HG03045 (cell line): Measurements from ENCODE around the gene PXMP4.
"Not testable (repeated sequence)": the region's sequence is repeated elsewhere in the genome, so short reads cannot be mapped to it uniquely, and the experiment has no call there.

ENCODE experiments used
- ATAC-seq: cut with Tn5 transposase; IDR thresholded peaks from one replicate; pipeline ENCODE4 v1.9.1; 2021; ENCODE audit warnings: mild to moderate bottlenecking, moderate library complexity; ENCODE audit not compliant: unreplicated experiment

The PXMP4 gene

GRCh38 chr20:33719989-33720709, at the start of gene PXMP4:
Gene PXMP4 (minus strand): TSS chr20:33720310. CDS start chr20:33720207, 103 bp downstream.
- peak; percentile 94 for ATAC-seq

DNA sequence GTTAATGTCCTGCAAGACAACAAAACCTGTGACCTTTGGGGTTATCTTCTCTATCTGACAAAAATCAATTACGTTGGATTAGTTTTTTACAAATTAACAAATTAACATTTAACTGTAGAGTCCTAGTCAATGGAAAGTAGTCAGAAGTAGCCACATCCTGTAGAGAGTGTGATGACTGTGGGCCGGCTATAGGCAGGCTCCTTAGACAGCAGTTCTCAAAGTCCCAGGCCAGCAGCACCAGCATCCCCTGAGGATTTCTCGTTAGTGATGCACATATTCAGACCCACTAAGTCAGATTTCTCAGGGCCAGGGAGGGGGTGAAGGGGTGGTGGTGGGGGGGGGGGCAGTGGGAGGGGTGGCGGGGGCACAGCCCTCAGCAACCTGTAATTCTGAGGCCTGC, 48.9 kb upstream of the PXMP4 start:
- ATAC-seq = no peak

DNA sequence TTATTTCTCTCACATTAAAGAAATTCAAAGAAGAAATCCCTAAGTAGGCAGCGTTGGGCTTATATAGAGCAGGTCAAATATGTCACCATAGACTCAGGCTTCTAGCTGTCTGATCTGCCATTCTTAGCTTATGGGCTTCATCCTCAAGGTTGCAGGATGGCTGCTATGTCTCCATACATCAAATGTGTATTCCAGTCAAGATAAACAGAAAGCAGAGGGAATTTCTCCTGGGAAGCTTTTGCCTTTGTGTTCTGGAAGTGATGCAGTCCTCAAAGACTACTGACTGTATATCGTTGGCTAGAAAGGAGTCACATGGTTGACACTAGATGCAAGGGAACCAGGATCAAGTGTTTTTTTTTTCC, 47.6 kb upstream of the PXMP4 start:
- no peak for ATAC-seq

DNA sequence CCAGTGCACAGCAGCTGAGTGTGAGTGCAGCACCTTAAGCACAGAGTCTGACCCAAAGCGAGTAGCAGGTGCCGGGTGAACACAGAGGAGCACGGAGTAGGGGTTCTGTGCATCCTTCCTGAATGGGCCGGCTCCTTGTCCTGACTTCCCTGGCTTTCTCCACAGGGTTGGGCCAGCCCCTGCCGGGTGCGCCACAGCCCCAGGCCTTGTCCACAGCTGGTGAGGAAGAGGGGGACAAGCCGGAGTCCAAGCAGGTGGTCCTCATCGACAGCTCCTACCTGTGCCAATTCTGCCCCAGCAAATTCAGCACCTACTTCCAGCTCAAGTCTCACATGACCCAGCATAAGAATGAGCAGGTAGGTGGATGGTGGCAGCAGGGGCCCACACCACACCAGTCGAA, 46.6 kb upstream of the PXMP4 start:
- ATAC-seq = no peak

- no peak for ATAC-seq
These were observed 45.5 kb upstream of the PXMP4 start for GRCh38 chr20:33765592-33765991.

DNA sequence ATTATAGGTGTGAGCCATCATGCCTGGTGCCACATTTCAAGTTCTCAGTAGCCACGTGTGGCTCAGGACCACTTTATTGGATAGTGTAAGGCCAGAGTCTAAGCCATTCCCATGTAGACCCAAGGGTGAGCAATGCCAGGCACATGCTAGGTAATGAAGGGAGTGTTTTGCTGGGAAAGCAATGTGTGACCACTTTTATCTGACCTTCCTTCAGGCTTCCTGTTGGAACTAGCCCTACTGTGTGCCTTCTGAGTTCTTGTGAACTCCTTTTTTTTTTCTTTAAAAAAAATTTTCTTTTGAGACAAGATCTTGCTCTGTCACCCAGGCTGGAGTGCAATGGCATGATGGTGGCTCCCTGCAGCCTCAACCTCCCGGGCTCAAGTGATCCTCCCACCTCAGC, 45.0 kb upstream of the PXMP4 start:
- no peak for ATAC-seq

DNA sequence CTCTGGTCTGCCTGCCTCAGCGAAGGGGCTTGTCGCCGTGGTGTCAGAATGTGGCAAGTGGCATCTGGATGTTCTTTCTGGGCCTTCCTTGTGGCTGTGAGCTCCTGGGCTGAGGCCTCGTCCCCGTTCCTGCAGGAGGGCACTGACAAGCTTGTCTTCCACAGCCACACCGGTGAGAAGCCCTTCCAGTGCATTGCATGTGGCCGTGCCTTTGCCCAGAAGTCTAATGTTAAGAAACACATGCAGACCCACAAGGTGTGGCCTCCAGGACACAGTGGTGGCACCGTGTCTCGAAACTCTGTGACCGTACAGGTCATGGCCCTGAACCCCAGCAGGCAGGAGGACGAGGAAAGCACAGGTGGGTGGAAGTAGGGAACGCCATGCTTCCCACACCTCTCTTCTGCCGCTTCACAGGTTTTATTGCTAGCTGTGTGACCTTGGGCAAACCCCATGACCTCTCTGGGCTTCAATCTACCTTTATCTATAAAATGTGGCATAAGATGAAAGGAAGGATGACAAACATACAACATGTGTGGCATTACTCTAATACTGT, 41.7 kb upstream of the PXMP4 start:
- ATAC-seq = no peak

DNA sequence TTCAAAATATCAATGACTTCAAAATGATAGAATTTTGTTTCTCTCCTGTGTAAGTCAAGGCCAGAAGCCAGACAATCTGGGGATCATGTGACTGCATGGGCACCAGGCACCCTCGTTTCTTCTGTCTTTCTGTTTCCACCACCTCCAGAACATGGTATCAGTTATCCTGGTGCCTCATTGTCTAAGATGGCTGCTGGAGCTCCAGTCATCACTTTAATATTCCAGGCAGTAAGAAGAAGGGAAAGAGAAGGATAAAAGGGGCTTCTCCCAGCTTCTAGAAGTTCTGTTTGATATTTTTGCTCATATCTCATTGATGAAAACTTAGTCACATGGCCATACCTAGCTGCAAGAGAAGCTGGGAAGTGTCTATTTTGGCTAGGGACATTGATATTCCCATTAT, 37.3 kb upstream of the PXMP4 start:
- ATAC-seq = no peak

- ATAC-seq = no peak
These were observed 36.9 kb upstream of the PXMP4 start for GRCh38 chr20:33757046-33757445.

GRCh38 chr20:33755936-33756490, 35.9 kb upstream of the PXMP4 start:
- ATAC-seq = not testable (repeated sequence)

DNA sequence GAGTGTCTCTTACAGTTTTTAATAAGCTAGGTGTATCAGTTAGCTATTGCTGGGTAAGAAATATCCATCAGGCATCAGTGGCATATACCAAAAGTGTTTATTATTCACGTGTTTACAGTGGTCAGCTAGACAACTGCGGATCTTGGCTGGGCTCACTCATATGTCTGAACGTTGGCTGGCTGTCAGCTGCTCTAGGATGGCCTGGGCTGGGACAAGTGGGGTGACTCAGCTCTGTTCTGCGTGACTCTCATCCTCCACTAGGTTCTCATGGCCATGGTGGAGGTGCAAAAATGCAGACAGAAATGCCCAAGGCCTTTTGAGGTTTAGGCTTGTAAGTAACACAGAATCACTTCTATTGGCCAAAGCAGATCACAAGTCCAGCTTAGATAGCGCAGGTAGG, 33.7 kb upstream of the PXMP4 start:
- ATAC-seq = no peak

- ATAC-seq = no peak
These were observed 33.0 kb upstream of the PXMP4 start for GRCh38 chr20:33753143-33753542.

DNA sequence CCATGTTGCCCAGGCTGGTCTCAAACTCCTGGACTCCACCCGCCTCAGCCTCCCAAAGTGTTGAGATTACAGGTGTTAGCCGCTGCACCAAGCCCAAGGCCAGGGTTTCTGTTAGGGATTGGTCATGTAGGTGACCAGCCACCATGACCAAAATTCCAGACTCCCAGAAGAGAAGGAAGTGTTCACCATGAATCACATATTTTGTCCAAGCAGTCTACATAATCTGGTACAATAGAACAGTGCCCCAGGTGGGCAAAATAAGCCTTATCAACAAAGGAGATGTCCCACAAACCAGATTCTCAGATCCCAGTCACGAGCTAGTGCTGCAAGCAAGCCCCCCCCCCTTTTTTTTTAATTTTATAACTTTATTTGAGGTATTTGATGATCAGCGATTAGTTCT, 31.7 kb upstream of the PXMP4 start:
- ATAC-seq = no peak

- ATAC-seq = no peak
These were observed 26.4 kb upstream of the PXMP4 start for GRCh38 chr20:33746325-33746998.

DNA sequence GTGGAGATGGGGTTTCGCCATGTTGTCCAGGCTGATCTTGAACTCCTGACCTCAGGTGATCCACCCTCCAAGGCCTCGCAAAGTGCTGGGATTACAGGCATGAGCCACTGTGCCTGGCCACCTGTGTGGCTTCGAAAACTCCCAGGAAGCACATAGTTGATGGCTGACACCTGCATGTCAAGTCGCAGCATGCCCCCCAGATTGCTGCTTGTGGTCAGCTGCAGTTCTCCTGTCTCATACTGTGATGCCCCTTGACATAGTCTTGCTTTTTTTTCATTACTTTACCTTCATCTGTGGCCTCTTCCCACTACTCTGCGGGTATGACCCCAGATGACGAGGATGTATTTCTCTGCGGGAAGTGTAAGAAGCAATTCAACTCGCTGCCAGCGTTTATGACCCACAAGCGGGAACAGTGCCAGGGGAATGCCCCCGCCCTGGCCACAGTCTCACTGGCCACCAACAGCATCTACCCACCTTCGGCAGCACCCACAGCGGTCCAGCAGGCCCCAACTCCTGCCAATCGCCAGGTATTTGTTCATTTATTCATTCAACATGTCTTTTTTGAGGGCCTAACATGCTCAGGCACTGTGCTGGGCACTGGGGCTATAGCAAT, 24.8 kb upstream of the PXMP4 start:
- no peak for ATAC-seq

DNA sequence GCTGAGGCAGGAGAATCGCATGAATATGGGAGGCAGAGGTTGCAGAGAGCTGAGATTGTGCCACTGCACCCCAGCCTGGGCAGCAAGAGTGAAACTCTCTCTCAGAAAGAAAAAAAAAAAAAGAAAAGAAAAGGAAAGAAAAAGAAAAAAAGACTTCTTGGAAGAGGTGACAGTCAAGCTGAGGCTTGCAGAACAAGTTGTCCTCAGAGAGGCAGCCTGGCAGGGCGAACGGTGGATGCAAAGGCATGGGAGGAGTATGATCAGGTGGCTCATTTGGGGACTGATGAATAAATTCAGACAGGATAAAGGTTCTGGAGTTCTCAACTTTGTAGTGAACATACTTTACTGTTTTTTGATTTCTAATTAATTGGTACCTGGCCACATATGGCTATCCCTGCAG, 24.1 kb upstream of the PXMP4 start:
- no peak for ATAC-seq

DNA sequence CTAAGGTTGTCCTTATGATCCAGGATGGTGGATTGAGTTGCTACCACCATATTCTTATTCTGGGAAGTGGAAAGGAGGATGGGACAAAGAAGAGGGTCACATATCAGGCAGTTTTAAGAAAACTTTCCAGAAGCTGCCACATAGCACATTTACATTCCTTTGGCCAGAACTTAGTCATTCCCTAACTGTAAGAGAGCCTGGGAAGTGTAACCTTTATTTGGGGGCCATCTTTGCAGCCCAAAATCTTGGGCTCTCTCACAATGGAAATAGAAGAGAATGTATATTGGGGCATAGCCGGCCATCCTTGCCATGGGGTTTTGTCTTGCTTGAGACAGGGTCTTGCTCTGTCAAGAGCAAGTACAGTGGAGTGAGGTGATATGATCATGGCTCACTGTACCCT, 20.1 kb upstream of the PXMP4 start:
- no peak for ATAC-seq

GRCh38 chr20:33739493-33739892, 19.4 kb upstream of the PXMP4 start:
- no peak for ATAC-seq

DNA sequence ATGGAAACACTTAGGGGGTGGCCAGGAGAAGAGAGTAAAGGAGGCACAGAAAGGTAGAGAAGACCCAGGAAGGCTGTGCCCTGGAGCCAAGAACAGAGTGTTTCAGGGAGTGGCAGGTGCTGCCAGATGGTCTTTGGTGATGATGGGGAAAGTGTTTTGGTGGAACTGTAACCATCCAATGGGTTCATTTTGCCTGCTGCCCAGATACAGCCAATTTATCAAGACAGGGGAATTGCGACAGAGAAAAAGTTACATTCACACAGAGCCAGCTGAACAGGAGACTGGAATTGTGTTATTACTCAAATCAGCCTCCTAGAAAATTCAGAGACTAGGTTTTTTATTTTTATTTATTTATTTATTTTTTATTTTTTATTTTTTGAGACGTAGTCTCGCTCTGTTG, 16.9 kb upstream of the PXMP4 start:
- no peak for ATAC-seq

- ATAC-seq = no peak
These were observed 13.8 kb upstream of the PXMP4 start for GRCh38 chr20:33733654-33734576.
